Activated T-helper 1 cell treated with anti-CD3 and anti-CD28 coated beads, Interleukin-12 subunit alpha, Interleukin-12 subunit beta, Interleukin-2, Interleukin-4 antibody, amounts not matched to agents 30 ng/mL and 10 ng/mL and 1 ng/mL, durations not matched to agents 14 hours and 24 hours and 36 hours (primary cell): Measurements from ENCODE around the gene SEC11C. TPM values are rescaled to one million over a fixed set of nuclear protein-coding genes. Genes with fewer than 3 reads are reported as not detected.

Experiments used
- DNase-seq: peaks from one replicate; pipeline ENCODE4 v3.0.0; 2021; ENCODE audit warnings: low spot score
- H3K27ac Mint-ChIP-seq: one replicate; pipeline ENCODE4 v1.8.0; 2021; ENCODE audit warnings: mild to moderate bottlenecking, mixed read lengths
- H3K27me3 Mint-ChIP-seq: one replicate; pipeline ENCODE4 v1.8.0; 2022; ENCODE audit warnings: mild to moderate bottlenecking, moderate library complexity, mixed read lengths; ENCODE audit not compliant: insufficient read depth
- H3K36me3 Mint-ChIP-seq: one replicate; pipeline ENCODE4 v1.8.0; 2021; ENCODE audit warnings: low read depth, mixed read lengths
- H3K4me1 Mint-ChIP-seq: one replicate; pipeline ENCODE4 v1.8.0; 2021; ENCODE audit warnings: low read depth, mixed read lengths
- H3K4me3 Mint-ChIP-seq: one replicate; pipeline ENCODE4 v1.8.0; 2021; ENCODE audit warnings: mild to moderate bottlenecking, moderate library complexity, mixed read lengths
- H3K9me3 Mint-ChIP-seq: one replicate; pipeline ENCODE4 v1.8.0; 2021; ENCODE audit warnings: mixed read lengths
- intact Hi-C: fragments of 100-400 bp; cut with micrococcal nuclease; formaldehyde crosslinking; loops from one replicate; pipeline ENCODE4 v1.15.1; 2024
- total RNA-seq: library from RNA; stranded (reverse); gene quantifications from 2 replicates; pipeline ENCODE4 v1.2.3, GENCODE V29; 2022

The SEC11C gene
- total RNA-seq, 1 donor from 2014 or later = 148 TPM

DNA sequence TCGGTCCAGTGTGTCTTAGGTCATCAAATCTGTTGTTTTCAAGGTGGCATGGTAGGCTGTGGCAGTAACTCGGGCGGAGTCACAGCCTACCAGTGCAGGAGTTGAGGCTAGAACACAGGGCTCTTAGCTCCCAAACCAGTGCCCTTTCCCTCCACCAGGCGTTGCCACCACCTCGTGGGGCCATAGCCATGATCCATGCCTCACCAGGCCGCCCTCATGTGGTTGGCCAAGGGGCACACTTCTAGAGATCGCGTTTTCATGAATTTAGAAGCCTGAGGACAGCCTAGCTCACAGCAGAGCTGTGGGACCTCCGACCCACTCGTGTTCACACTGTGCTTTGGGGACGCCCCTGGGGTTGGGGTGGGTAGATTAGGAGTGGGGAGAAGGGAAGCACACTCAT, 10.6 kb downstream of the SEC11C start:
- no peak overlapping the region for H3K27ac Mint-ChIP-seq
- DNase-seq = no peak

DNA sequence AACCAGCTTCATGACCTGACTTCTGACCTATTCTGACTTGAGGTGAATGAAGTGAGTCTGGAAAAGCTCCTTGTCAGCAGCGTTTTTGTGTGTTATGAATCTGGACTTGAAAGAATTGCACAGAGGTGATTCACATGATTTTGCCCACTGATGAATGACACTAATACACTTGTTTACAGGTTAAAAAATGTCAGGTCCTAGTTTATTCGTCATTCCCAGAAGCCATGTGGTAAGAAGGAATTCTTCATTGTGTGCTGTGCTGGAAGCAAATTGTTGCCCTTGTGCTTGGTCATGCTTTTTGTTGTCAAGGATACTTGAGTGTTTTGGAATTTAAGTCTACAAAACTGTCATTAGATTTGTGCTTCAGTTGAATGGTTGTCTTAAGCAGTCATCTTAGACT, 15.5 kb downstream of the SEC11C start:
- peaks cover 42% of the 10 kb centered on the region for H3K36me3 Mint-ChIP-seq
- DNase-seq = no peak
- no peak overlapping the region for H3K27ac Mint-ChIP-seq
- intact Hi-C loops = no loop called here
- no peak overlapping the region for H3K4me3 Mint-ChIP-seq
- H3K4me1 Mint-ChIP-seq = peaks cover 13% of the 10 kb centered on the region
- no peaks in the 10 kb centered on the region for H3K9me3 Mint-ChIP-seq
- H3K27me3 Mint-ChIP-seq = no peaks in the 10 kb centered on the region

More for the DNA sequence above, 10.6 kb downstream of the SEC11C start:
- peaks cover 50% of the 10 kb centered on the region for H3K4me1 Mint-ChIP-seq
- intact Hi-C loops = no loop called here
- no peaks in the 10 kb centered on the region for H3K27me3 Mint-ChIP-seq
- peaks cover 19% of the 10 kb centered on the region for H3K36me3 Mint-ChIP-seq
- H3K4me3 Mint-ChIP-seq = no peak overlapping the region
- no peaks in the 10 kb centered on the region for H3K9me3 Mint-ChIP-seq

DNA sequence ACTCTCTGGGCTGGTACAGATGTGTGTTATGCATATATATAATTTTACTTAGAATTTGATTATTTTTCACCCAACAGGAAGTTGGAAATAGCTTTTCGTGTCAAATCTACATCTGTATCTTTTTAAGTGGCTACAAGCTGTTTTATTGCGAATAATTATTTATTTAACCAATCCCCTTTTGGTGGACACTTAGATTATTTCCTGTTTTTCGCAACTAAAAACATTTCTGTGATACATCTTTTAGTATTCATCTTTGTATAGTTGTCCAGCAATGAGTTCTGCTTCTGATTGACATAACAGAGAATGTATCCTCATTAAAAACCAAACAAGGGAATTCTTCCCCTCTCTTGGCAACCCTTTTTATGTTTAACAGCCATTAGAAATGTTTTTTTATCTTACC, 16.6 kb downstream of the SEC11C start:
- no peak for DNase-seq
- no peak overlapping the region for H3K27ac Mint-ChIP-seq
- no peaks in the 10 kb centered on the region for H3K27me3 Mint-ChIP-seq
- intact Hi-C loops = no loop called here
- peaks cover 4% of the 10 kb centered on the region for H3K4me1 Mint-ChIP-seq
- H3K9me3 Mint-ChIP-seq = no peaks in the 10 kb centered on the region
- H3K36me3 Mint-ChIP-seq = peaks cover 43% of the 10 kb centered on the region
- no peak overlapping the region for H3K4me3 Mint-ChIP-seq

DNA sequence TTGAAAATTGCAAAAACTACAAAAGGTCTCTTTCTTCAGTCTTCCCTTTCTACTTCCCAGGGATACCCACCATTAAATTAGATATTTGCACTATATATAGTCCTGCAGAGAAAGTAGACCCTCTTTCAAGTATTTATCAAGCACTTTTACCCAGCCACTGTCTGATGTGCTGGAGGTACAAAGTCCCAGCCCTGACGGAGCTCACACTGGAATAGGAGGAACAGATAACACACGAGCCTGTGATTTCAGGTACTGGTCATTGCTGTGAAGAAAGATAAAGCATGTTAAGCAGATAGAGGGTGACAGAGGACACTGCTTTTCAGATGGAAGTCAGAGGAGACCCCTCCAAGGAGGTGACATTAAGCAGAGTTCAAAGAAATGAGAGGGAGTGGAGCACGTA, 19.6 kb downstream of the SEC11C start:
- H3K4me1 Mint-ChIP-seq = no peaks in the 10 kb centered on the region
- no peak for DNase-seq
- H3K27me3 Mint-ChIP-seq = no peaks in the 10 kb centered on the region
- intact Hi-C loops = no loop called here
- H3K9me3 Mint-ChIP-seq = no peaks in the 10 kb centered on the region
- H3K4me3 Mint-ChIP-seq = no peak overlapping the region
- peaks cover 37% of the 10 kb centered on the region for H3K36me3 Mint-ChIP-seq
- no peak overlapping the region for H3K27ac Mint-ChIP-seq

DNA sequence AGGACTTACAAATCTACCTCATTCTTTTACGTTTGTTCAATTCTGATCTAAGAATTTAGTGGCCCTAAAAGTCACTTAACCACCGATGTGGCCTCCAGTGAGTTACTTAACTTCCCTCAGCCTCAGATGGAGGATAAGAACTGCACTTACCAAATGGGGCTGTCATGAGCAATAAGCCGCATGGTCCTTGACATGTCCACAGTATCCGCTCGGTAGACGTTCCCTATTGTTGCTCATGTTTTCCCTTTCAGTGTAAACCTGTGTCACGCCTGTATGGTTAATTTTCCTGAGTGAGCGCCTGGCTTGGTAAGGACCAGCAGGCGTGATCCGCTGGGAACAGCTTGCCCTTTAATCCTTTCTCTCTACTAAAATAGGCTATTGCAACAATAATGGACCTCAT, 20.3 kb downstream of the SEC11C start:
- intact Hi-C loops = no loop called here
- Mint-ChIP-seq H3K36me3 (peaks cover 35% of the 10 kb centered on the region), H3K4me1 (no peaks in the 10 kb centered on the region), H3K27ac (no peak overlapping the region), H3K27me3 (no peaks in the 10 kb centered on the region), H3K9me3 (no peaks in the 10 kb centered on the region), H3K4me3 (no peak overlapping the region)
- DNase-seq = no peak

DNA sequence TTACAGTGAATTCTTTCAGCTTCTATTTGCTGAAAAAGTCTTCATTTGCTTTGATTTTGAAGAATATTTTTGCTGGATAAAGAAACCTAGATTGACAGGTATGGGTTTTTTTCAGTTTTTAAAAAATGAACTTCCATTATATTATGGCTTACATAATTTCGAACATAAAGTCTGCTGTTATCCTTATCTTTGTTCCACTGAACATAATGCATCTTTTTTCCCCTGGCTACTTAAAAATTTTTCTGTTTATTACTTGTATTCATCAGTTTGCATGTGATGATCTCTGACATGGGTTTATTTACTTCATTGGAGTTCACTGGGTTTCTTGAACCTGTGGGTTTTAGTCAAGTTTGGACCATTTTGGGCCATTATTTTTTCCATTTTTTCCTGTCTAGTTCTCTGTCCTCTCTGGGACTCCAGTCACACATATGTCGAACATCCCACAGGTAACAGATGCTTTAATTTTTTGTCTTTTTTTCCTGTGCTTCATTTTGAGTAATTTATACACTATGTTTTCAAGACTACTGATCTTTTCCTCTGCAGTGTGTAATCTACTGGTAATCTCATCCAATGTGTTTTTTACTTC, 33.1 kb downstream of the SEC11C start:
- DNase-seq = no peak
- H3K27me3 Mint-ChIP-seq = peaks cover 5% of the 10 kb centered on the region
- intact Hi-C loops = loop anchor here (5.0 kb wide), 1 partner anchor 35 kb away; the partner anchor contains the start of gene SEC11C
- no peaks in the 10 kb centered on the region for H3K4me1 Mint-ChIP-seq
- H3K36me3 Mint-ChIP-seq = no peaks in the 10 kb centered on the region
- H3K9me3 Mint-ChIP-seq = peaks cover 38% of the 10 kb centered on the region
- no peak overlapping the region for H3K27ac Mint-ChIP-seq
- H3K4me3 Mint-ChIP-seq = no peak overlapping the region

DNA sequence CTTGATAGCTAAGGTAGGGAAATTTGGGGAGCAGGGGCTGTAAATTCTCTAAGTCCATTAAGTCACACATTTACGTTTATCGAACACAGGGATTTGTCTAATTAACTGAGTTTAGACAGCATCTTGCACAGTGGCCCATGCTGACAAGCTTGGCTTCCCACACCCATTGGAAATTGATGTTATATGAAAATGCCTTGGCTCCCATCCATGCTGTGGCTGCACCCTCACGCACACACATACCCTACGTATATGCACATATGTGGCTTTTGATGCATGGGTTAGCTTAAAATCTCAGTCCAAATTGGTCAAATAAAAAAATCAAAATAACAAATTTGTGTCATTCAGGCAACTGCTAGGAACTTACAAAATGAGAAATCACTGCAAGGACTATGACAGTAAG, 37.8 kb downstream of the SEC11C start:
- no peak overlapping the region for H3K4me3 Mint-ChIP-seq
- H3K36me3 Mint-ChIP-seq = no peaks in the 10 kb centered on the region
- peaks cover 21% of the 10 kb centered on the region for H3K9me3 Mint-ChIP-seq
- no peaks in the 10 kb centered on the region for H3K4me1 Mint-ChIP-seq
- no peak overlapping the region for H3K27ac Mint-ChIP-seq
- no peaks in the 10 kb centered on the region for H3K27me3 Mint-ChIP-seq
- no peak for DNase-seq
- intact Hi-C loops = no loop called here

DNA sequence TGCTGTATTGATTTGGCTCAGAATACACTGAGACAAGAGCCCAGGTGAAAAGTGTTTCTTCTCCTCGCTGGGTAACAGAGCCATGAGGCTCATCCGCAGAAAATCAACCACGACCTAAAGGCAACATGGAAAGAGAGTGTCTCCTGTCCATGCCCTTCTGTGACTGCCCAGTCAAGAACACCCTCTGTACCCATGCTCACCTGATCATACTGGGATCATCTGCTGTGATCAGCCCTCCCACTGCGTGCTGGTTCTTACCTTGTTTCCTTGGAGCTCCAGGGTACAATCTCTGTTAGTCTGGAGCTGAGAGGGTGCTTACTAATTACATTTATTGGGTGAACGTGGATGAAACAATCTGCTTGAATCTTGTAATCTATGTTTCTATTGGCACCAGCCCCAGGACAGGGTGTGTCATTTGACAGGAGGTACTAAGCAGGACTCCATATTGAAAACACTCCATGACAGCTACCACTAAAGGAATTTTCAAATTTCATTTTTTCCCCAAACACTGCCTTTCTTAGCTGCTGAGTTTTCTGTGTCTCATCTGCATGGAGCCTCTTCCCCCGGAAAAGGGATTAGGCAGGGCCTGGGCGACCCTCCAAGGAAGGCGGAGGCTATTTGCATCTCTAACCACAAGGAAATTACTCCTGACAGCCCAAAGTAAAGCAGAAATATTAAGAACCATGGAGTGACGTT, 40.6 kb downstream of the SEC11C start:
- H3K36me3 Mint-ChIP-seq = no peaks in the 10 kb centered on the region
- H3K4me1 Mint-ChIP-seq = no peaks in the 10 kb centered on the region
- DNase-seq = no peak
- intact Hi-C loops = no loop called here
- H3K9me3 Mint-ChIP-seq = no peaks in the 10 kb centered on the region
- H3K27ac Mint-ChIP-seq = no peak overlapping the region
- H3K27me3 Mint-ChIP-seq = peaks cover 11% of the 10 kb centered on the region
- H3K4me3 Mint-ChIP-seq = no peak overlapping the region

DNA sequence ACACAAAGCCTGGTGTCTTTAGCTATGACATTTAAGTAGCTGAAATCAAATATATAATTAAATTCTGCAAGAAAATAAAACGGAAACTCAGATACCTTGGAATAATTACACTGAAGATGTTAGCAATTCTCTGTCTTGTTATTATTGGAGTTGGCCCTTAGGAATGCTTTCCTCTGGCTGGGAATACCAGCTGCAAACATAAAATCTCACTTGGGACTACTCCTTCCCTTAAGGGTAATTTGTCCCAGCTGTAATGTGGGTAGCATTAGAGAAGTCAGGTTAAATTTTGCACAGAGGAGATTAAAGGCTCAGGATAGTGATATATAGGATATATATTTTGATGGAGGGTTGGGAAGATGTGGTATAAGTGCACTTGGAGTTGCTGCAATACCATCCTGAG, 43.0 kb downstream of the SEC11C start:
- intact Hi-C loops = no loop called here
- no peaks in the 10 kb centered on the region for H3K9me3 Mint-ChIP-seq
- no peaks in the 10 kb centered on the region for H3K4me1 Mint-ChIP-seq
- no peak overlapping the region for H3K4me3 Mint-ChIP-seq
- peaks cover 19% of the 10 kb centered on the region for H3K27me3 Mint-ChIP-seq
- H3K36me3 Mint-ChIP-seq = no peaks in the 10 kb centered on the region
- DNase-seq = no peak
- H3K27ac Mint-ChIP-seq = no peak overlapping the region

DNA sequence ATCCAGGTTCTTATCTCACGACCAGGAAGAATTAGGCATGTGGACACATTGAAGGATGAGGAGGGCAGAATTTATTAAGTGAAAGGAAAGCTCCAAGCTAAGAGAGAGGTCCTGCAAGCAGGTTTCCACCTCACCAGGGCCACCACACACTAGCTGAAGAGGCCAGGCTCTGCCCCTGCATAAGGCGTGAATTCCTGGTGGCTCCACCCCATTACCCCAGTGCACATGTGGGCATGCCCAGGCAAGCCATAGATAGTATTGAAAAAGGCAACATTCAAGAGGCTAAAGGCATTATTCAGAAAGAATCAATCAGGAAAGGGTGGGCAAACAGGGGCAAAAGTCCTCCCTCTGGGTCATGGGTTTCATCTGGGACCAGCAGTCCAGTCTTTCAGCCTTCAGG, 49.3 kb downstream of the SEC11C start:
- Mint-ChIP-seq H3K36me3 (no peaks in the 10 kb centered on the region), H3K4me1 (no peaks in the 10 kb centered on the region), H3K9me3 (no peaks in the 10 kb centered on the region), H3K27ac (no peak overlapping the region), H3K4me3 (no peak overlapping the region), H3K27me3 (peaks cover 19% of the 10 kb centered on the region)
- intact Hi-C loops = no loop called here
- no peak for DNase-seq

DNA sequence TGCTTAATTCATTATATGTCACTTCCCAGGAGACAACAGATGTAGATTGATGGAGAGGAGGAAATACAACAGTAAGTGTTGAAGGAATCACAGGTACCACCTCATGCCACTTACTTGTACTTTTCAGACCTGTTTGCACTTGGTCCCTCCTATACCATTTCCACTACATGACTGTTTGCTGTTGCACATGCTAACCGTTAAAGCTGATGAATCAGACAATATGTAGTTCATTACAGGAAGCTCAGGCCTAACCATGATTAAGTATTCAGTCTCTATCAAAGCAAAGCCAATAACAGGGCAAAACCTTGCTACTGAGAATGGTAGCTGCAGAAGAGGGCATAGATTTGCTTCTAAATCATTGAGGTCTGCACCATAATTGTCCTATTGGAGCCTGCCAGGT, 50.1 kb downstream of the SEC11C start:
- no peak for DNase-seq
- Mint-ChIP-seq H3K27ac (no peak overlapping the region), H3K4me3 (no peak overlapping the region), H3K9me3 (no peaks in the 10 kb centered on the region), H3K4me1 (no peaks in the 10 kb centered on the region), H3K27me3 (peaks cover 14% of the 10 kb centered on the region), H3K36me3 (no peaks in the 10 kb centered on the region)
- intact Hi-C loops = no loop called here

DNA sequence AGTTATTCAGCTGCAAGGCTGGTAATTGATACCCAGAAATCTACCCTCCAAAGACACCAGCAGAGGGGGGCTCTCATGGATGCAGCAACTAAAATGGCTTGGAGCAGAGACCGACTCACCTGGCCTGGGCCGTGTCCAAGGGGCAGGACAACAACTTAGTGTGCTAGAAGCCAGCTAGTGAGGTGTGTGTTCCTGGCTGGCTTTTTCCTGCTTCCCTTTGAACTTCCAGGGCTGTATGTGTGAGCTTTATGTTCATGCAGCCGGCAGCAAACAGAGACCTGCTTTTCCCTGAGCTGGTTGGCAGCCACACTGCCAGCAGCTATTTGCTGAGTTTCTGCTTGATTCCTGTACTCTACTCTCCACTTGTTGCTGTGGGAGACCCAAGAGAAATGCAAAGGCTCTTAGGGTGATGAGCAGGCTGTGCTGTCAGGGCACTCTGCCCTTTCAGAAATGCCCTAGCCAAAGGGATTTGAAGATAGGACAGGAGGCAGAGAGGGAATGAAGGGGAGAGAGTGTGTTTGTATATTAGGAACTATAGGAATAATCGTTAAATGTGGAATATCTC, 56.6 kb downstream of the SEC11C start:
- H3K27ac Mint-ChIP-seq = no peak overlapping the region
- intact Hi-C loops = no loop called here
- H3K4me3 Mint-ChIP-seq = no peak overlapping the region
- peaks cover 16% of the 10 kb centered on the region for H3K27me3 Mint-ChIP-seq
- no peaks in the 10 kb centered on the region for H3K36me3 Mint-ChIP-seq
- H3K4me1 Mint-ChIP-seq = no peaks in the 10 kb centered on the region
- no peak for DNase-seq
- H3K9me3 Mint-ChIP-seq = no peaks in the 10 kb centered on the region

DNA sequence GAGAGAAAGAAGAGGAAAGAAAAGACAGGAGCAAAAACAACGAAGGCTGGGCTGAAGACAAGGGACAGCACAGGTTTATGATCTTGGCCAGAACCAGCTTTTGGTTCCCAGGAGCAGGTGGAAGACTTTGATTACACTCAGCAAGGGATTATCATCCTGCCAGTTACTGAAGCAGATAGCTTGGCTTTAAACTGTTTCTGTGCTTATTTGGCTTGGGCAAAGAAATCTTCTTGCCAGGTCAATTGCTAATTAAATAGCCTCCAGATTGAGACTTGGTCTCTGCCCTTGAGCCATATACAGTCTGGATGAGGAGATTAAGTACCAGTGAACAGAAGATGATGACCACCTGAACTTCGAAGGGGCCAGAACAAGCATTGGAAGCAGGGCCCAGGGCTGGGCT, 58.0 kb downstream of the SEC11C start:
- H3K4me3 Mint-ChIP-seq = no peak overlapping the region
- intact Hi-C loops = no loop called here
- peaks cover 13% of the 10 kb centered on the region for H3K27me3 Mint-ChIP-seq
- DNase-seq = no peak
- H3K9me3 Mint-ChIP-seq = no peaks in the 10 kb centered on the region
- H3K27ac Mint-ChIP-seq = no peak overlapping the region
- H3K4me1 Mint-ChIP-seq = no peaks in the 10 kb centered on the region
- no peaks in the 10 kb centered on the region for H3K36me3 Mint-ChIP-seq
